ENCODE results near the gene SEMA5A. TPM values are rescaled to one million over a fixed set of nuclear protein-coding genes. Genes with fewer than 3 reads are reported as not detected.

Gene SEMA5A
- total RNA-seq, 1 experiment from 2014 or later: 18.6 TPM

- peak; percentile 77 for DNase-seq (ENCODE audit: low read depth)
Observed at GRCh38 chr5:9547122-9547947, 1.5 kb upstream of the SEMA5A start.

DNA sequence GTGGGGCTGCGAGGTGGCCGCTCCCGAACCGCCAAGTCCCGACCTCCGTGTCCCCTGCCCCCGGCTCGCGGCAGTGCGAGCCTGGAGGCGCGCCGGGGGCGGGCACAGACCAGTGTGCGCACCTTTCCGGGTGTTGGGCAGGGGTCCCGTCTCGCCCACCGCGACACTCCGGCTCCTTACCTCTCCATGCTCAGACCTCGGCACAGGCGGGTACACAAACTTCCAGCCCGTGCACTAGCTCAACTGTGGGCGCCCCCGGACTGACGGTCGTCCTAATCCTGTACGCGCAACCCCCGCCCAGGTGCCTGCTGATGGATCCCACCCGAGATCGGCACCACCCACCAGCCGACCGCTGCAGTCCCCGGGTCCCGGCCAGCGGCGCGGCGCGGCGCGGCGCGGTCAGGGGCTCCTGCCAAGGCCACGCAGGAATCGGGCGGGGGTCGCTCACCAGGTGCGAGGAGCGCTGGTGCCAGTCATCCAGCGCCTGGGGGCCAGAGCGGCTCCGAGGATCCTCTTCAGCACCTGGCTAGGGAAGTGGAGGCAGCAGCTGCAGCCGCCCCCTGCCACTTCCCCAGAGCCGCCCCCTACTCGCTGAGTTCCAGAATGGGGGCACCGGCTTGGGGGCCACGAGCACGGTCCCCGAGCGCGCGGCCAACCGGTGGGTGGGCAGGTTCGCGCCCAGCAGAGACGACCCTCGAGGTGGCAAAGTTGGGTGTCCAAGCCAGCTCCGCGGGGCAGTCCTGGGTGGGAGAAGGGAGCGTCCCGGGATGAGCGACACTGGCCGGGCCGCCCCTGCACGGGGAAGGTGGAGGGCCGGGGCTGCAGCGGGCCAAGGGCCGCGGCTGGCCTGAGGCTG, 511 bp downstream of the SEMA5A start:
- no peak for DNase-seq (ENCODE audit: low read depth)

GRCh38 chr5:9544502-9545135, 1.3 kb downstream of the SEMA5A start:
- peak; percentile 87 for DNase-seq (ENCODE audit: low read depth)

DNA sequence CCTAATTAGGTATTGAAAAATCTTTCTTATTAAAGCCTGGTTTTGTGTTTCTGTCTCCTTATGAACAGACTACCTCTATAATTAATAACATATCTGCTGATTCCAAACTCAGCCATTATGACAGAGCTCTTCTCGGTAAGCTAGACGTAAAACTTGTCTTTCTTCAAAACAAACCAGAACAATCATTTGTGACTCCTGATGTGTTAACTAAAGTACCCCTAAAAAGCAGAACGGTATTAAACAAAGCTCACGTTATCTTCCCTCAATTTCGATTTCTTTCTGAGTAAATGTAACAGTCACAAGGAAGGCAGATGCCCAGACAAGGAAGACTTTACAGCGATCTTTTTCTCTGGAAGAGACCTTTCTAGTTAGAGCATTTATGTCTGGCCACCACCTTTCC, 1.8 kb downstream of the SEMA5A start:
- no peak for DNase-seq (ENCODE audit: low read depth)

DNA sequence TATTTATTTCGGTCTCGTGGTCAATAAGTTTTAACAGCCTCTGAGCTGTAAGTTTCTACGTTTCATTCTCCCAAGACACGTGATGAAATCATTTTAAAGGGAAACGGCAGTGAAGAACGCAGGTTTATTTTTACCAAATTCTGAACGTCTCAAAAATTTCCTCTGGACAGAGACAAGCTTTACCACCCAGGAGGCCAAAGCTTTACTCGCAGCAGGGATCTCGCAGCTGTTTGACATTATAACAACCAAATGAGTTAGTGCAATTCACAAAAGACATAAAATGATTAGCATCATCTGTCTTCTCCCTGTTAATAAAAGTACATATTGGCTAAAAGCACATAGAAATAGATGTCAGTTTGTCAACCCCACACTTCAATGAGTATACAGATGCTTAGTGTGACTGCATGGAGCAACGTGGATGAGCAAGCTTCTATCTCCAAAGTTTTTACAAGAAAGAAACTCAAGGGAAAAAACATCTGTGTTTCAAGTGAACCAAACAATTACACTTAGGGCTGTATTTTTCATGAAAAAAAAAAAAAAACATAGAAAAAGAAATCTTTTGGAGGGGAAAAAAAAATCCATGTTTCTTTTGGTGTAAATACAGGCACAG, 2.5 kb downstream of the SEMA5A start:
- no peak for DNase-seq (ENCODE audit: low read depth)

DNA sequence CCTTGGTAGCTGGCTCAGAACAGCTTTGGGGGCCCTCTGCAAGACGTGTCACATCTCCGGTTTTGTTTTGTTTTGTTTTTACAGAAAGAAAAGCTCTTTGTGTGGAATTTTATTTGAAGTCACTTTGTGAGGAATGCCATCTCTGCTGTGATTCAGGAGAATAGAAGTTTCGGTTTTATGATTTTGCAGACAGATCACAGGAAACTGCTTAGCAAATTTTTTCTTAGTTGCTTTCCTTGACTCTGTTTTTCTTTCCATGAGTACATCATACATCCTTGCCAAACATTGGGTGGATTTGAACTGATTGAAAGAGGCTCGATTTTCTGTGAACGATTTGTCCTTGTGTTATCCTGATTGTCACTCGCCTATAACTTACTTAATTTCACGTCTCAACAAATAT, 5.1 kb downstream of the SEMA5A start:
- DNase-seq (ENCODE audit: low read depth): peak; percentile 71

DNA sequence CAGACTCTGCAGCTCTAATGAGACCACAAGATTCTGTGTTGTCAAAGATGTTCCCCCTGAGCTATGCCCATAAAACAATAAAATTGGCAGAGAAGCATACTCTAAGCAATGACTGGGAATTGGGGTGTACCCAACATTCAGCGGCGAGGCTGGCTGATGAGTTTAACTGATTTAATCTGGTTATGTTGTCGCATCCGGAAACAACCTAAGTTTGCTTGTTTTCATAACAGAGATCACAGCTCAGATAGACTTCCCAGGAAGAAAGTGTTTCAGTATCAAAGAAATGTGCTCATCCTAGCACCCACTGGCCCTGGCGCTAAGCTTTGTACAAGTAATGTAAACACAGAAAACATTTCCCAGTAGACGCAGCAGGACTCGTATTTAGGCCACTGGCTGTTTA, 7.4 kb downstream of the SEMA5A start:
- peak; percentile 94 for DNase-seq (ENCODE audit: low read depth)

DNA sequence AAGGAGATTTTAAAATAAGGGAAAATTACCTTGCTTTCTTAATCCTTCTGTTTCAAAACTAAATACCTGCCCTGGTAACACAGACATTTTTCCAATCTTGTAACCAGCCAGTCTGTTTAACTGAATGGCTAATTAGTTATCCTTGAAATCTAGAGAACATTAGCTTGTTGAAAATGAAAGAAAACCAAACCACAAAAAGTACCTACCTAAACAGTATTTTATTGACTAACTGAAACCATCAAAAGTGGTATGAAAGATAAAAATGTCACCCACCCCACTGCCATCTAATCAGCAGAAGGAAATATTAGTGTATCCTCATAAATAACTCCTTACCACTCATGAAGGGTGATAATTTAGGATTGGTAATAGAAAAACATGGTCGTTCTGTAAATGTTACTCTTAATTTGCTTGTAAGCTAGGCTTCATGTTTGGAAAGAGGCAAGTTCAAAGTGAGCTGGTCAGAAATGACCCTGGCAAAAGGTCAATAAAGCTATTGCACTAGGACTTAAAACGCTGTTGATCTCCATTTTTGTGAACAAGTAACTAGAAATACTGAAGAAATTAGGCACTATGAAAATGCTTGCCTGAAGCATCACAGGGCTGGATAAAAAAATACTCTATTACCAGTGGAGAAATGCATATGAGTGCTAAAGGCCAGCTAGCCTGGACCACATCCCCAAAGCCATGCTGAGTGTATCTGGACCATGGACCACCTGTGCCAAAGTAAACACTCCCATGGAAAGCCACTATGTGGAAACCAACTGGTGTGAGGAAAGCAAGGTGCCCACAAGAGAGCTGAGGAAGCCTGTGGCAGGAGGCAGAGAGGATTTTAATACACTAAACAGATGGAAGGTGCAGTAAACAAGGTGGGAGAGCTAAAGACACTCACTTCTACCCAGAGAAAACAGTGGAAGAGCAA, 8.4 kb downstream of the SEMA5A start:
- DNase-seq (ENCODE audit: low read depth): no peak

DNA sequence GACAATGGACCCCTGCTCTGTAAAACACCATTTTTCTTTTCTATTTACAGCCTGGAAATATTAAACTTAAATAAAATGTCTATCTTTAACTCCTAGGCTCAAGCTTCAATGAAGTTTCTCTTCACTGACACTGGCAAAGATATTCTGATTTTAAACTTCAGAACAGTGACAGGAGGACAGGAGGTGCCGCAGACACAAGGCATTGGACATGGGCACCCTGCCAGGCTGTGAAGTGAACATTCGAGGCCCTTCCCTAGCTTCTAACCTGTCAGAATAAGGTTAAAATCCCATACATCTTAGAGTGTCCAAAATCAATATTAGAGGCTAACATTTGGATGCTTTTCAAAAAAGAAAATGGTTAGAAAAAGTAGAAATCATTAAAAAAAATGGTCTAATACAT, 9.2 kb downstream of the SEMA5A start:
- no peak for DNase-seq (ENCODE audit: low read depth)

DNA sequence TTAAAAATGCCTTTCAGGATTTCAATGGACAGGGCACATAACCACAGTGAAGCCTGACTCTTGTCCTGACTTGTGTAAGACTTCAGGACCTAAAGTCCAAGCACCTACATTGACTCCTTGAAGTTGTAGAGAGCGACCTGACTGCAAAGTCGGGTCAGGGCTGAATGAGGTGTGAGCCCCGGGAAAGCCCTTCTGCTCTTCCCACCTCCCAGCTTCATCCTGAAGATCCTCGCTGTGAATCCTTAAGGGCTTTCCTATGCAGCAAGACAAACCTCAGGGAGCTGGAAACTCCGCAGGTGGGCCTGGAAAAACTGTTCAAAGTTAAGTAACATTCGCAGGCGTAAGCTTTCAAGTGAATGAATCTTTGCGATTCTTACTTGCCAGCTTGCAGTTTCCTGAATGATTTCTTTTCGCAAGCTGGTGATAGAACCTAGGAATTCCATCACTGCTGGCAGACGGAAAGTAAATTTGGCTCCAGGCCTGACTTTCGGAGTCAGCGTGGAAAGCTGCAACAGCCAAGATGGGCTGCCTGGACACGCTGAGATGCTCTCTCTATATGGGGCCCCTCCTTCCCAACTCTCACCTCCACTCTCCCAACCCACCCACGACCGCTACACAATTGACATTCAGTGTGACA, 10.9 kb downstream of the SEMA5A start:
- peak; percentile 52 for DNase-seq (ENCODE audit: low read depth)

DNA sequence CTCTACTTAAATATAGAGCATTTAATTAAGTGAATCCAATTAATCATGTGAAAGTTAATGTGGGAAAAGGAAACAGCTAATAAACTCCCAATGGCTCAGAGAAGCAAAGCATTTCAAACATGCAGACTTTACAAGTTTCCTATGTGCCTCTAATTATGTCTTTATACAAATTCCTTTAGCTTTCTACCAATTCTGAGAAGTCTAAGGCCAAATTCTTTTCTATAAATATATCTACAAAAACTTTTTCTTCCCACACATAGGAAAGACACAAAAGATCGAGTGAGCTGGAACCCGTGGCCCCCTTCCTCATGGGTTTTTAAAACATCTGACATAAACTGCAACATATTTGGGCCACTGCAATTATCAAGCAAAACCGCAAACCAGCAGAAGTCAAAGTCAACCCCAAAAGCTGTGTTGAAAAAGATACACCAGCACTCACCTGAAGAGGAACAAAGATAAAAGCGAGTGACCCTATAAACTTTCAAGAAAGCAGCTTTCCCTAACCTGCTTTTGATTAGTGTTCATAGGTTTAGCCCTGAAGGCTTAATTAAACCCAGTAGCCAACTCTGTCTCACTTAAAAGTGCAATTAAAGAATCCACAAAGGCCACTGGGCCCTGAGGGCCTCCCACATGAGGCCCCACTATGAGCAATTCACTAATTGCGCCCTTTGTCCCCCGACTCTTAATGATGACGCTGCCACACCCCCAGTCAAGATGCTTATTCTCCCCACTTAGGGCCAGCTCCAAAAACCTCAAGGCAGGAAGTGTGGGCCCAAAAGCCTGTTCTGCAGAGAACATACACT, 12.1 kb downstream of the SEMA5A start:
- DNase-seq (ENCODE audit: low read depth): peak; percentile 67

- peak; percentile 49 for DNase-seq (ENCODE audit: low read depth)
Observed at GRCh38 chr5:9533096-9533495, 12.8 kb downstream of the SEMA5A start.

DNA sequence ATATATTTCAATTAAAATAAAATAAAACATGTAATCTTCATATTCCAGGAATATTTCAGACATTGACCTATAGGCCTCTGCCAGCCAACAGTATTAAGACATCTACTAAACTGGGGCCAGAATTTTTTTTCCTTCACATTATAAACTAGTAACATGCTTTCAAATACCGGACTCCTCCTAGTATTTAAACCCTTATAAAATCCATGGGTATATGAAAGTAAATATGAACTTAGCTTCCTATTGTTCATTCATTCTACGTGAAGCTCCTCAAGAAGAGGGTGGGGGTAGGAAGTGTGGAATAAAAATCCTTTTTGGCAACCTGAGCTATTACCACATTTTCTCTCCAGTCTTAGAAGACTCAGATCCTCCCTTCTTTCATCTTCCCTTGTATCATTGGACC, 16.4 kb downstream of the SEMA5A start:
- no peak for DNase-seq (ENCODE audit: low read depth)

- no peak for DNase-seq (ENCODE audit: low read depth)
Observed at GRCh38 chr5:9529041-9529480, 16.8 kb downstream of the SEMA5A start.

DNA sequence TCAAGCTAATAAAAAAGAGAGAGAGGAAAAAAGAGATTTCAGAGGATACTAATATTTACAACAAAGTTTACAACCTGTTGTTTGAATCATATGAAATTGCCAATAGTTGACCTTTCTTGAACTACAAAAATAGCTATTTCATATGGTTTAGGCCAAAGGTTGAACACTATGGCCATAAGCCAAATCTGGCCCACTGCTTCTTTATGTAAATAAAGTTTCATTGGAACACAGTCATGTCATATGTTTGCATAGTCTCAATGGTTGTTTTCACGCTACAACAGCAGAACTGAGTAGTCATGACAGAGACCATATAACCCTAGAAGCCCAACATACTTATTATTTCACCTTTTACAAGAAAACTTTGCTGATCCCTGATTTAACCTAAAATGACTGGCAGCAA, 20.9 kb downstream of the SEMA5A start:
- no peak for DNase-seq (ENCODE audit: low read depth)

GRCh38 chr5:9523090-9523823, 22.6 kb downstream of the SEMA5A start:
- DNase-seq (ENCODE audit: low read depth): peak; percentile 91

GRCh38 chr5:9519537-9519936, 26.3 kb downstream of the SEMA5A start:
- peak; percentile 78 for DNase-seq (ENCODE audit: low read depth)

DNA sequence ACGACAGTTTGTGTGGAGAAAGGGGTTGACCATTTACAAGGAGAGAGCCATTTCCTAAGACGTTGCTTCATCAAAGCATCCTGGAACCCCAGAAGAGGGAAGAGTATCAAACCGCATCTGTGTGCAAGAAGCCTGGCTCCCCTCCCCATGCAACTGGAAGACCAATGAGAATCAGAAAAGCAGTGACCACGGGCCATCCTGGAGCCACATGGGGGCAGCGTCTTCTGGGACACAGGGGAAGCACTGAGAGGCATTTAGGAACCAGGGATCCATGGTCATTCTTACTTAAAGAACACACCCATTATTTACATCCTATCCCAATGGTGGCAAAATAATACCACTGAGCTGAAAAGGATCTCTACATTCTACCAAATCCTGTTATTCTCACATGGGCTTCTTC, 29.3 kb downstream of the SEMA5A start:
- DNase-seq (ENCODE audit: low read depth): no peak

DNA sequence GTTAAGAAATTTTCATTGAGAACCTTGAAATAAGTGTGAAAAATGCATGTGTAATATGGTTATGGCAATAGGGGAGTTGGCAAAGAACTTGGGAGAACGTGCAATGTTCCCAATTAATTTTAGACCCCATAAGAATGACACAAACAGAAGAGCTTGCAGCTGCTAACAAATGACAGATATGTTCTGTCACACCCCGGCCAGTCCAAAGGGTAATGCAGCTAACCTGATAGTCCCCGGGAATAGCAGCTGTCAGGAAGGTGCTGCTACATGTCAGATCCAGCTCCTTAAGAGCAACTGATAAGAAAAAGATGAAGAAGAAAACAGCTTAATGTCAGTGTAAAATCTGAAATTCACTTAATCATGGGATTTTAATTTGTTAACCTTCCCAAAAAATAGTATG, 30.4 kb downstream of the SEMA5A start:
- no peak for DNase-seq (ENCODE audit: low read depth)

All from M059J (cell line).